HCT116 (cell line): Measurements from ENCODE around the gene ERBIN. TPM values are rescaled to one million over a fixed set of nuclear protein-coding genes. Genes with fewer than 3 reads are reported as not detected.

Source experiments
- ATAC-seq: fragments of 200-7000 bp; cut with Tn5 transposase; 2 replicates; pipeline ENCODE4 v1.9.1; 2020; ENCODE audit warnings: mild to moderate bottlenecking, moderate library complexity
- BruUV-seq: library from RNA; stranded (reverse); fragments of 400-500 nt; replicated peaks from 2 replicates; lab custom pipeline; 2021; lab: Mats Ljungman, UMichigan
- CTCF ChIA-PET: fragments of 300-600 bp; sonication (Branson Sonifier 250); formaldehyde crosslinking; loops from one replicate; lab custom pipeline; 2021; ENCODE audit warnings: antibody characterized with exemption; lab: Charles Lee
- POLR2A ChIA-PET: fragments of 300-600, 350-600 bp; sonication (Branson Sonifier 250); formaldehyde crosslinking; loops from one replicate; lab custom pipeline; 2021; ENCODE audit warnings: antibody characterized with exemption; lab: Charles Lee
- RAD21 ChIA-PET, 2 experiments: fragments of 300-600 bp; sonication (Branson Sonifier 250); formaldehyde crosslinking; loops; one replicate each; lab custom pipeline; 2023; ENCODE audit warnings: low total read pairs in 2 of 2; ENCODE audit not compliant: uncharacterized antibody in 2 of 2, unreplicated experiment in 2 of 2, low non-redundant PET in 1 of 2; lab: Charles Lee
- DNase-seq: peaks from one replicate; pipeline ENCODE4 v3.0.0-alpha.2; 2010; ENCODE audit warnings: low read depth, low spot score
- H2AFZ ChIP-seq: fragments of 200-600 bp; shearing (Covaris generic), sonication (generic); 2 replicates; pipeline ENCODE4 v1.6.1; 2017; ENCODE audit warnings: low read depth, mixed run types, mixed read lengths, antibody characterized with exemption, low read length; ENCODE audit not compliant: poor library complexity, severe bottlenecking
- H3K27ac ChIP-seq: 2 replicates; pipeline ENCODE4 v1.5.1; 2012; ENCODE audit warnings: low read depth, low read length
- H3K27me3 ChIP-seq: fragments of 200-600 bp; sonication (generic); 2 replicates; pipeline ENCODE4 v1.6.1; 2016; ENCODE audit warnings: mixed run types, low read length, mixed read lengths; ENCODE audit not compliant: insufficient read depth
- H3K36me3 ChIP-seq, 2 experiments: fragments of 200-500 bp in 1 of 2; fragments of 200-600 bp in 1 of 2; sonication (Bioruptor generic) in 1 of 2; sonication (generic) in 1 of 2; 2 replicates each; pipeline versions ENCODE4 v1.5.1 to v1.6.1; 2014 to 2016; ENCODE audit warnings: low read length in 2 of 2, inconsistent platforms in 1 of 2, mixed read lengths in 1 of 2, mixed run types in 1 of 2; ENCODE audit not compliant: insufficient read depth in 2 of 2, control insufficient read depth in 1 of 2
- H3K4me1 ChIP-seq, 2 experiments: fragments of 200-600 bp in 1 of 2; sonication (generic) in 1 of 2; 2 replicates each; pipeline versions ENCODE4 v1.5.1 to v1.6.1; 2012 to 2017; ENCODE audit warnings: low read length in 2 of 2, inconsistent platforms in 1 of 2, mild to moderate bottlenecking in 1 of 2, mixed read lengths in 1 of 2, mixed run types in 1 of 2, moderate library complexity in 1 of 2; ENCODE audit not compliant: insufficient read depth in 2 of 2, control insufficient read depth in 1 of 2
- H3K4me2 ChIP-seq: fragments of 200-600 bp; sonication (generic); 2 replicates; pipeline ENCODE4 v1.6.1; 2017; ENCODE audit warnings: mixed run types, low read length, mixed read lengths
- H3K4me3 ChIP-seq, 2 experiments: fragments of 200-600 bp in 1 of 2; sonication (generic) in 1 of 2; replicated peaks in 1 of 2; 2 replicates each; pipeline ENCODE4 v1.5.1; 2011 to 2016; ENCODE audit warnings: low read length in 2 of 2, control low read depth in 1 of 2, low read depth in 1 of 2, mild to moderate bottlenecking in 1 of 2, mixed read lengths in 1 of 2, mixed run types in 1 of 2
- H3K79me2 ChIP-seq: fragments of 200-600 bp; sonication (generic); 2 replicates; pipeline ENCODE4 v1.6.1; 2017; ENCODE audit warnings: mild to moderate bottlenecking, mixed run types, low read length, moderate library complexity, mixed read lengths; ENCODE audit not compliant: insufficient read depth
- H3K9ac ChIP-seq: fragments of 200-600 bp; sonication (generic); 2 replicates; pipeline ENCODE4 v1.6.1; 2016; ENCODE audit warnings: low read length, mixed read lengths
- H3K9me2 ChIP-seq: fragments of 200-600 bp; sonication (generic), shearing (Covaris generic); 2 replicates; pipeline ENCODE4 v1.6.1; 2017; ENCODE audit warnings: mixed run types, mild to moderate bottlenecking, moderate library complexity; ENCODE audit not compliant: insufficient read depth
- H3K9me3 ChIP-seq, 2 experiments: fragments of 200-500 bp in 1 of 2; fragments of 200-600 bp in 1 of 2; sonication (Bioruptor generic) in 1 of 2; sonication (generic) in 1 of 2; 2 replicates each; pipeline ENCODE4 v1.6.1; 2014 to 2017; ENCODE audit warnings: low read length in 2 of 2, mixed read lengths in 2 of 2, inconsistent platforms in 1 of 2, low read depth in 1 of 2, mild to moderate bottlenecking in 1 of 2, mixed run types in 1 of 2, moderate library complexity in 1 of 2; ENCODE audit not compliant: control insufficient read depth in 1 of 2, insufficient read depth in 1 of 2
- H4K20me1 ChIP-seq: fragments of 200-600 bp; sonication (generic), shearing (Covaris generic); 2 replicates; pipeline ENCODE4 v1.6.1; 2017; ENCODE audit warnings: mixed run types, mild to moderate bottlenecking, moderate library complexity; ENCODE audit not compliant: insufficient read depth
- ATF3 ChIP-seq: IDR thresholded peaks from 2 replicates; pipeline ENCODE4 v1.6.1; 2012
- CEBPB ChIP-seq: IDR thresholded peaks from 2 replicates; pipeline ENCODE4 v1.6.1; 2012; ENCODE audit warnings: low read depth
- CTCF ChIP-seq, 3 experiments: fragments of 200-600 bp in 1 of 3; sonication (generic) in 1 of 3; IDR thresholded peaks in 2 of 3; conservative IDR thresholded peaks in 1 of 3; 2 replicates each; pipeline ENCODE4 v1.5.1; 2012 to 2017; ENCODE audit warnings: low read depth in 2 of 3, low read length in 2 of 3, antibody characterized with exemption in 1 of 3, borderline replicate concordance in 1 of 3, control low read depth in 1 of 3, mild to moderate bottlenecking in 1 of 3, mixed read lengths in 1 of 3, mixed run types in 1 of 3, moderate library complexity in 1 of 3; ENCODE audit not compliant: insufficient read depth in 1 of 3
- EGR1 ChIP-seq: IDR thresholded peaks from 2 replicates; pipeline ENCODE4 v1.6.1; 2012; ENCODE audit warnings: low read depth
- ELF1 ChIP-seq: IDR thresholded peaks from 2 replicates; pipeline ENCODE4 v1.6.1; 2012; ENCODE audit warnings: low read depth, borderline replicate concordance
- FOSL1 ChIP-seq: IDR thresholded peaks from 2 replicates; pipeline ENCODE4 v1.6.1; 2012; ENCODE audit warnings: low read depth
- JUND ChIP-seq: IDR thresholded peaks from 2 replicates; pipeline ENCODE4 v1.6.1; 2012
- MAX ChIP-seq: IDR thresholded peaks from 2 replicates; pipeline ENCODE4 v1.6.1; 2012
- POLR2A ChIP-seq: IDR thresholded peaks from 2 replicates; pipeline ENCODE4 v1.7.0; 2011; ENCODE audit warnings: borderline replicate concordance; ENCODE audit not compliant: insufficient read depth, insufficient read length; ENCODE audit errors: extremely low read depth
- RAD21 ChIP-seq: IDR thresholded peaks from 2 replicates; pipeline ENCODE4 v1.6.1; 2012; ENCODE audit warnings: low read depth, mild to moderate bottlenecking
- REST ChIP-seq: IDR thresholded peaks from 2 replicates; pipeline ENCODE4 v1.6.1; 2012; ENCODE audit warnings: low read depth
- SP1 ChIP-seq: IDR thresholded peaks from 2 replicates; pipeline ENCODE4 v1.6.1; 2012; ENCODE audit warnings: low read depth
- ZBTB33 ChIP-seq: IDR thresholded peaks from 2 replicates; pipeline ENCODE4 v1.6.1; 2011; ENCODE audit warnings: mild to moderate bottlenecking, low read length, moderate library complexity; ENCODE audit not compliant: insufficient replicate concordance; ENCODE audit errors: extremely low read depth
- ZNF274 ChIP-seq: fragments of 200-500 bp; sonication (Bioruptor generic); IDR thresholded peaks from 2 replicates; pipeline ENCODE4 v1.6.1; 2014; ENCODE audit warnings: mild to moderate bottlenecking, low read depth, low read length, inconsistent platforms
- intact Hi-C: fragments of 100-400 bp; cut with micrococcal nuclease; formaldehyde crosslinking; loops from 2 replicates; pipeline ENCODE4 v1.10.0; 2022
- total RNA-seq: library from RNA; stranded (reverse); gene quantifications from one replicate; pipeline ENCODE4 v1.2.1, GENCODE V29; 2021; ENCODE audit not compliant: unreplicated experiment

Gene ERBIN
- total RNA-seq, 1 experiment from 2014 or later: 57.4 TPM

- Histone ChIP-seq H3K4me3 (no peak overlapping the region), H3K36me3 (0 out of 4 replicates have a peak, but pooled peaks cover 0 to 4% of the 10 kb centered on the region in 2 experiments), H3K27ac (no peak overlapping the region), H3K9me2 (no peaks in the 10 kb centered on the region), H3K27me3 (no peaks in the 10 kb centered on the region), H3K9me3 (no peaks in the 10 kb centered on the region), H2AFZ (no peak overlapping the region), H3K4me1 (no peaks in the 10 kb centered on the region), H3K9ac (no peak overlapping the region), H3K79me2 (peaks cover 30% of the 10 kb centered on the region), H3K4me2 (no peak overlapping the region), H4K20me1 (0 out of 2 replicates have a peak, but pooled peaks cover 5% of the 10 kb centered on the region)
- ATAC-seq: no peak
- ChIA-PET POLR2A (no interaction called here), RAD21 (no interaction called here), CTCF (no interaction called here)
- intact Hi-C loops: no loop called here
- no TSS peak for BruUV-seq
- TF ChIP-seq RAD21 (no peak), ZNF274 (no peak), CEBPB (no peak), MAX (no peak), REST (no peak), EGR1 (no peak), CTCF (IDR thresholded peaks at IDR 0.05 in 2 of 3, conservative IDR thresholded peaks at IDR 0.05 in 1 of 3; ENCODE audit: borderline replicate concordance in 1 of 3, insufficient read depth in 1 of 3, low read depth in 2 of 3, low read length in 2 of 3) (no peak), ATF3 (no peak), SP1 (no peak), FOSL1 (no peak), JUND (no peak), ELF1 (no peak), POLR2A (no peak), ZBTB33 (no peak)
- DNase-seq: no peak
Observed at GRCh38 chr5:66012271-66012670, 85.9 kb downstream of the ERBIN start.
